IPS-NIHi7 (cell line): Measurements from ENCODE around the gene TPD52L3.

Source experiments
- DNase-seq: peaks from one replicate; pipeline ENCODE4 v3.0.0; 2012; ENCODE audit warnings: mixed read lengths; ENCODE audit errors: extremely low spot score

TPD52L3 gene

DNA sequence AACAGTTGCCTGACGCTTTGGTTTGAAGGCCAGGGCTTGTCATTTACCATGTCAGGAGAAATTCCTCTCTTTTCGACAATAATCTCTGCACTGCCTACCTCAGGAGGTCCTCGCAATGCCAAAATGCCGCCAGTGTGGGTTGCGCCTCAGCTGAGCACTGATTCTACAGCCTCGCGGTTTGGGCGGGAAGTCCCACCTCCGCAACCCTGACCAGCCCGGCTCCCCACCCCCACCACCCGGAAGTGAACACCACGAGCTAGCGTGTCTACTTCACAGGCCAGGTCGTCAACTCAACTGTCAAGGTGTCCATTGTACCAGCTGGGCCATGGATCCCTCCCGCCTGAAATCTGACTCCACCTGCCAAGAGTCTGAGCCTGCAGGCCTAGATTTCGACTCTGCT lies at the start of gene TPD52L3:
TPD52L3 (plus strand) TSS at position 273 of the 400 bp plus-strand sequence. CDS start 221 bp downstream, outside the sequence.
- DNase-seq: no peak

DNA sequence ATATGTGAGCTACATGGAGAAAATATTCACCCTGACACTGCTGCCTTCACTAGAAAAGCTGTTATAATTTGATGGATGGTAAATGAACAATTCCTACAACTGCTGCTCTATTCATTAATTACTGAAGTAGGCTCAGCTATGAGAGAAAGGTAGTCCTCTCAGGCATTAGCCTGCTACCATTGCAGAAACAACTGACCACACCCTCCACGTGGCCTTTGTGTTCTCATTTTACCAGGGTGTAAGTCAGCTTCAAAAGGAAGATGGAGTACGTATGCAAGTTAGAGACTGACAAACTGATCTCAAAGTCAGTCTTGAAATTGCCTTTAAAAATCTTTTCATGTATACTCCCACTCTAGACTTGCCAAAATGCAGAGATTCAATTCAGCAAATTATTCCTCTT lies 26.3 kb upstream of the TPD52L3 start:
- no peak for DNase-seq

DNA sequence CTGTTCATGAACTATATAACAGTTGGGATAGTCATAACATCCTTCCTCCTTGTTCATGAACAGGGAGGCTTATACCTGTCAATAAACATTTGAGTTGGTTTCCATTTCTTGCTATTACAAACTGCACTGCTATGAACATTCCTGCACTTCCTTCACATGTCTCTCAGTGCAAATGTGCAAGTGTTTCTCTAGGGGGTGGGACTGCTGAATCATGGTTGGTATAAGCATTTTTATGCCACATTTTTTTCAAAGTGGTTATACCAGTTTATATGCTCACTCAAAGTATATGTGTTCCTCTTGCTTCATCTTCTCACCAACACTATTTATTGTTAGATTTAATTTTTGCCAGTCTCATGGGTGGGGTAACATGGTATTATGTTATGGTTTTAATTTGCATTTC lies 25.8 kb upstream of the TPD52L3 start:
- DNase-seq: no peak

DNA sequence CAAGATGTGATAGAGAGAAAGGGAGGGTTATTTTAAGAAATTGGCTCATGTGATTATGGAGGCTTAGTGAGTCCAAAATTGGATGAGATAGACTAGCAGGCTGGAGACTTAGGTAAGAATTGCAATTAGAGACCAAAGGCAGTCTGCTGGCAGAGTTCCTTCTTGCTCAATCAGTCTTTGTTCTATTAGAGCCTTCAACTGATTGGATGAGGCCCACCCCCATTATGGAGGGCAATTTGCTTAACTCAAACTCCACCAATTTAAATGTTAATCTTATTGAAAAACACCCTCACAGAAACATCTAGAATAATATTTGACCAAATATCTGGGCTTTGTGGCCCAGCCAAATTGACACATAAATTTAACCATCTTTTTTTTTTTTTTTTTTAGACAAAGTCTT lies 23.9 kb upstream of the TPD52L3 start:
- no peak for DNase-seq

DNA sequence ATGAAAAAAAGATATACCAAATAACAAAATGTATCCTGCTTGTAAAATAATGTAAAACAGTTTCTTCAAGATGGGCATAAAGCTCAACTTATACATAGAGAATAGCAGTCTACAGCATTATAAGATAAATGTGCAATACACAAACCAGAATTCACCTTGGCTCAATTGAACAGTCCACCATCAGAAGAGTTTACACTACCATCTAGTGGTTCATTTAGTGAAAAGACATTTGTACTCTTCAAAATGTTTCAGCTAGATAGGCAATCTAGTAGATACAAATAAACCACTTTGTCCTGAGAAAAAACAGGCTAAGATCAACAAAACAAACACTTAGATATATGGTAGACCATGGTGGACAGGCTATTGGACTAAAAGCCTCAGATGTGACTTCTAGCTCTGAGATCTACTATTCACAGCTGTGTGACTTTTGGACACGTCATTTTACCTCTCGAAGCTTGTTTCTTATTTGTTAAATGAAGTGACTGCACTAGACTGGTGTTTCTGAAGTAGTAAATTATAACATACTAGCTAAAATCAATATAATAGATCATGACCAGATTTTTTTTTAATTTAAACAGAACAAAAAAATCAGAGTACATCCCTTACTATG lies 22.1 kb upstream of the TPD52L3 start:
- DNase-seq: peak; percentile 33

DNA sequence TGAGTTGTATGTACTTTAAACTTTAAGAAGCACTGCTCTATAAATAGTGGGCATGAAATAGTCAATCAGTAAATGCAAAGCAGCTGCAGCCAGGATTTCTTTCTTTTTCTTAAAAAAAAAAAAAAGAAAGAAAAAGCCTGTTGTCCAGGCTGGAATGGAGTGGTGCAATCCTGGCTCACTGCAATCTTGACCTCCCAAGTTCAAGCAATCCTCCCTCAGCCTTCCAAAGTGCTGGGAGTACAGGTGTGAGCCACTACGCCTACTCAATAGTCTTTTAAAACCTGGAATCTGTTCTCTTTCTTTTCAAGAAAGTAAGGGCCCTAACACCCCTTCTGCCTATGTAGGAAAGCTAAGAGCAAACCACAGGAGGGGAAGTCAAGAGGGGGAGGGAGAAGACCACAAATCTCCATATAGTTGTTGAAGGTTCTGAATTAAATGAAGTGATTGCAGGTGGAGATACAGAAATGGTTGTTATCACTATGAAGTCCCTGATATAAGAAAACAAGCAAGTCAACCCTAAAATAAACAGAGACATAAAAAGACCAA lies 20.6 kb upstream of the TPD52L3 start:
- no peak for DNase-seq

DNA sequence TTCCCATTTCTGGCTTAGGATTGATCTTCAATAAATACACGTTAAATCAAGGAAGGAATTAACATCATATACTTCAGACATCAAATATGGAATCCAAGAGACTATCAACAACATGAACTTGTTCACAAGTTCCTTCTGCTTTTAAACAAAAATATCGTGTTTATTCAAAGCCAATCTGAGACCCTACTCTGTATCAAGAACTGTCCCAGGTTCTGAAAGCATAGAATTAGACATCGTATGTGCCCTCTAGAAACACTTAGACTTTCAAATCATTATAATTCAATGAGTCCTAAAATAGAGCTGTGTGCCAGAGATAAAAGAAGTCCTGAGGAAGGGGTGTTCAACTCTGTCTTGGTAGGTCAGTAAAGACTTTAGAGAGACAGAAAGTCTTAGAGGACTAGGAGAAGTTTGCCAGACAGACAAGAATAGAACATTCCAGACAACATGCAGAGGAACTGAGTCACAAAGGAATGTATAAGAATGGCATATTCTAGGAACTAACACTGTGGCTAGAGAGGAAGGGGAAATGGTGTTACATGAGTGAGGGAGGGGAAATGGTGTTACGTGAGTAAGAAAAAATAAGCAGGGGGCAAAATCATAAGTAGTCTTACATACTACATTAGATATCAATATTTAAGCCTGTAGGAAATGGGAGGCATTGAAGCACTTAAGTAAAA lies 2.9 kb downstream of the TPD52L3 start:
- DNase-seq: no peak

DNA sequence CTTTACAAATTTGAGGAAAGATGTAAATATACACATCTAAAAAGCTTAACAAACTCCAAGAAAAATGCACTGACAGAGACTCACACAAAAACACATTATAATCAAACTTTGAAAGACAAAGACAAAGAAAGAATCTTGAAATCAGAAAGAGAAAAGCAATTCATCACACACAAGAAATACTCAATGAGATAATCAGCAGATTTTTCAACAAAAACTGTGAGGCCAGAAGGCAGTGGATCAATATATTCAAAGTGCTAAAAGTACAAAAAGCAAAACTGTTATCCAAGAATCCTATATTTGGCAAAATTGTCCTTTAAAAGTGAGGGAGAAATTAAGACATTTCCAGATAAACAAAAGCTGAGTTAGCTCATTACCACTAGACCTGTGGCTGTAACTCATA lies 6.1 kb downstream of the TPD52L3 start:
- no peak for DNase-seq

DNA sequence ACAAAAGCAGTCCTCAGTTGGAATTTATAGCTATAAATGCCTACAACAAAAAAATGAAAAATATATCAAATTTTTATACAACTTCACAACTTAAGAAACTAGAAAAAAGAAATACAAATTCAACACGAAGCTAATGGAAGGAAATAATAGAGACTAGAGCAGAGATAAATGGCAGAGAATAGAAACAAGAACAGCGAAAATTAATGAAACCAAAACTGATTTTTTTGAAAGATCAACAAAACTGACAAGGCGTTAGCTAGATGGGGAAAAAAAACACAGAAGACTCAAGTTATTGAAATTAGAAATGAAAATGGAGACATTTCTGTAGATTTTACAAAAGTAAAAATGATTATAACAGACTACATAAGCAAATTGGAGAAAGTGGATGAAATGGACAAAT lies 20.6 kb downstream of the TPD52L3 start:
- no peak for DNase-seq

DNA sequence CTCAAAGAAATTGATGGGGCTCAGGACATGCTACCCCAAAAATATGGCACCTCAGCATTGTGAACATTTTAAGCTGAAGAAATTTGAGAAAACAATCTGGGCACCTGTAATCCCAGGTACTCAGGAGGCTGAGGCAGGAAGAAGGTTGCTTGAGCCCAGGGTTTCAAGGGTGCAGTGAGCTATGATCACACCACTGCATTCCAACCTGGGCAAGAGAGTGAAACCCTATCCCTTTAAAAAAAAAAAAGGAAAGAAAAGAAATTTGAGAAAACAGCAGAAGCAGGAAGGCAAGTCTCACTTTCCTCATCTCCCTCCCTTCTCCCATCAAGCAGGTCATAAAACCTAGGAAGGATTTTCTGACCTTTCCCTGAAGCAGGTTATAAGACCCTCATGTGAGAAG lies 23.6 kb downstream of the TPD52L3 start:
- no peak for DNase-seq

DNA sequence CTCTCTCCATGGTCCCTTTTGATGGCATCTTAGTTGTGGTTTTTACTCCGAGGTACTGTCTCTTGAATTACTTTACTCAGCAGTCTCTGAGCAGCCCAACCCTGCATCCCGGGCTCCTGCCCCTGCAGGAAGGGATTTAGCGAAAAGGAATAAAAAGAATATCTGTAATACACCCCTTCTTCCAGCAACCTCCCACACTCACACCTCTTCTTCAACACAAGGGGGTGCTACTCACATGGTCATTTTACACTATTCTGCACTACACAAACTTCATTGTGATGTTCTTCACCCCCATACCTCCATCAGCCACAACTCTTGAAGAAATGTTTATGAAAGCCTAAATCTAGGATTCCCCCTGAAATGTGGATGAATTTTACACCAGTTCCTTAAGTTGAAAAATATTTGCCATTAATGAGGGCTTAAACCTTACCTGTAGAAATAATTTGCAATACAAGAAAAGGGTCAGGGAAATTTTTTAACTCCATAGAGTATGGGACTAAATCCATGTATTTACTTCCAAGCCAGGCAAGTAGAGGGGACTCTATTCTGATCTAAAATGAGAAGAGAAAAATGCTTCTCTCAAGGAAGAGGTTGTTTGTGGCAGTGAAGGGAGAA lies 26.0 kb downstream of the TPD52L3 start:
- peak; percentile 86 for DNase-seq

DNA sequence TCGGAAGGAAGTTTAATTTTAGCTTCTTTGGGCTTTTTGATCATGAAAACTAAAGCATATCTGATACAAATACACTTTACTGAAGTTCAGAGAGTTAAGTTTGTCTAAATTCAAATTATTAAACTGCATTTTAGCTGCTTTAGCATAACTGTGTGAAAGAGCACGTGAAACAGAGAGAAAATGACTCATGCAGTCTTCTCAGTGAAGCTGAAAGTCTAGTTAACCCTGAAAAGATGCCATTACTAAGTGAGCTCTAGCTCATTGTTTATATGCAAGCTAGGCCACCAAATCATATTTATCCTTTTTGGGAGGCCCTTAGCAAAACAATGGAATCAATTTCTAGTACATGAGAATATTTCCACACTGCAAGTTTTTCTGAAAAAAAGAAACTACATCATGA lies 27.6 kb downstream of the TPD52L3 start:
- DNase-seq: no peak

DNA sequence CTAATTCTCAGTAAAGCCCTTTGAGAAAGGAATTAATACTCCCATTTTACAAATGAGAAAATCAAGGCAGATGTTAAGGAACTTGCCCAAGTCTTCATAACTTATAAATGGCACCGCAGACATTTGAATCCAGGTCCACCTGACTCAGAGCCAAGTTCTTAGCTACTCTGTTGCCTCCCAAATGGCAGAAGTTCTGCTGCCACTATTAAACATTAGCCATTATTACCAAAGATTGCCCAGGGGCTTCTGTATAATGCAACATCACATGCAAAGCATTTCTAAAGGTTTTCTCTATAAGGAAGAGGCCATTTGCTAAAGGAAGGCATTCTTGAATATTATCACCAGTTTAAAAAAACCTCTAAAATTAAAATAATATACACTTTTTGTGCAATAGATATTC lies 28.3 kb downstream of the TPD52L3 start:
- no peak for DNase-seq

DNA sequence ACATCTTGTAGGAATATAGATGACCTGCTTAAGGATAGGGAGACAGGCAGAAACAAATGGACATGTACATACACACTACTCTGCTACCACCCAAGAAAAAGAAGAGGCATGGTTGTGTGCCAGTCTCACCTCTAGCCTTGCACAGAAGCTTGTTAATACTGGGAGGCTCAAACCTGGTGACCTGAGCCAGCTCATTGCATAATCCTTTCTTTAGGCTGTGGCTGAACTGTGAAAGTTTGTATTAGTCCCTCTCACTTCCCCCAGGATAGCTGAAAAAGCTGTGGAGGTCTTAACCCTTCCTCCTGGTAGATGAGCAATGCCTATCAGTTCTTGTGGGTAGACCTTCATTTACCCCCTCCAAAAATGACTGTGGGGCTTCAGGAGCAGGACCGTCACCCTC lies 28.7 kb downstream of the TPD52L3 start:
- no peak for DNase-seq

DNA sequence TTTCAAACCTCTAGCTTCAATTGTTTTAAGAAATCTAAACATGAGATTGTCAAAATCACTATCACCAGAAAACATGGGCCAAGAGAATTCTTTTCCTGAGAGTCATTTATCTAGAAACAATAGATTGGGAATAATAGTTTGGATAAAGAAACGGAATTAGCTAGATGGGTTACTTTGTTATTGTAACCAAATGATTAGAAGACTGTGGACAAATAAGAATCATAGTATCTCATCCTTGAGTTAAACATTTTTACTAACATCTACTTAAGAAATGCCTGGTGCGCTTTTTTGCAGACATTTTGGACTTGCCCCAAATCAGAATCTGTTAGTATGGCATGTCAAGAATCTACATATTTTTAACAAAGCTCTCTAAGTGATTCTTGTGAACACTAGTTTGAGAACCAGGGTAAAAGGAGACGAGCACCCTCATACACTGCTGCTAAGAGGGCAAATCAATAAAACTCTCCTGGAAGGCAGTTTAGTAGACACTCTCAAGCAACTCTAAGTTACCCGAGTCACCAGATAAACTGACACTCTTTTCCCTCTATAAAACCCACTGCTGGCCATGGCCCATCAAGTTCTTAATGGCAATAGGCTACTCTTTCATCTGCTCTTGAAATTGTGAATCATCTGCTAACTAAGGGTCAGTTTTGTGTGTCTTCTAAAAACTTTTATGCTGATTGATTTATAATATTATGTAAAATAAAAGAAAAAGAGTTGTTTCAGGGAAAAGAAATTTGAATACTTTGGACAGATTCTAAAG lies 39.1 kb downstream of the TPD52L3 start:
- no peak for DNase-seq

DNA sequence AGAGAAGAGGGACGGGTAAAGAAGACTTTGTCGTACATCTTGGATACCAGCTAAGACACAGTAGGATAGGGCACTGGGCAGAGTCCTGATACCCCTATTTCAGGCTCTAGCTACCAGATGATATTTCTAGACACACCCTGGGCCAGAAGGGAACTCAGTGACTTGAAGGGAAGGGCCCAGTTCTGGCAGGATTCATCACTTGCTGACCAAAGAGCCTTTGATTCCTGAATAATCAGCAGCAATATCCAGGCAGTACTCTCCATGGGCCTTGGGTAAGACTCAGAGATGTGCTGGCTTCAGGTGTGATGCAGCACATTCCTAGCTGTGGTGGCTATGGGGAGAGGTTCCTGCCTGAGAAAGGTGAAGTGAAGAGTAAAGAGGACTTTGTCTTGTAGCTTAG lies 40.7 kb downstream of the TPD52L3 start:
- DNase-seq: no peak
